NCI-H2081 treated with DMSO at 0.1 percent for 48 hours (cell line): ENCODE measurements around the gene RALBP1.
"Not testable (repeated sequence)": the region's sequence is repeated elsewhere in the genome, so short reads cannot be mapped to it uniquely, and the experiment has no call there.

Experiments
- DNase-seq: peaks from one replicate; lab custom pipeline; 2025; lab: John Stamatoyannopoulos, UW

The RALBP1 gene

DNA sequence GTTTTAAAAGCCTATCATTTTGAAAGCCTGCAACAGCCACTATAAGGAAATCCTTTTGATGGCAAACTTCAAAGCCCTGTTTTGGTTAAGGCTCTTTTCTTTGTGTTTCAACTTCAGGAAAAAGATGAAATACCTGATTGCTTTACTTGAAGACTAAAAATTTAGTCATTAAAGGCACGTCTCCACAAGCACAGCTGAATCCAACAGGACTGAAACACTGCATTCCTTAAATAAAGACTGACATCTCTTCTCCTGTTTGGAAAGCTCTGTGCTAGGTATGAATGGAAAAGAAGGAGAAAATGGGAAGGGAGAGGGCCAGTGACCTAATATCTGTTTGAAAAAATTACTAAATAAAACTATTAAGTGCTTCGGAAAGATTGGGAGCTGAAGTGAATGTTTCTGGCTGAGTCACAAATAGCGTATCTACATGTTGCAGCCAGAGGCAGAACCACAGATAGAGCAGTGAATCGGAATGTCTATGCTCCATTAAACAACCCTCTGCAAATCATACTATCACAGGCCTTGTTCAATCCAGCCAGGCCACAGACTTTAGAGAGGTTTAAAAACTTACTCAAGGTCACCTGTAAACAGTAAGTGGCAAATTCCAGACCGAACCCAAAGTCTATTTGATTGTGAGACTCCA, 21.1 kb upstream of the RALBP1 start:
- DNase-seq = no peak

GRCh38 chr18:9455718-9456511, 19.4 kb upstream of the RALBP1 start:
- no peak for DNase-seq

GRCh38 chr18:9466127-9466526, 9.2 kb upstream of the RALBP1 start:
- DNase-seq = no peak

DNA sequence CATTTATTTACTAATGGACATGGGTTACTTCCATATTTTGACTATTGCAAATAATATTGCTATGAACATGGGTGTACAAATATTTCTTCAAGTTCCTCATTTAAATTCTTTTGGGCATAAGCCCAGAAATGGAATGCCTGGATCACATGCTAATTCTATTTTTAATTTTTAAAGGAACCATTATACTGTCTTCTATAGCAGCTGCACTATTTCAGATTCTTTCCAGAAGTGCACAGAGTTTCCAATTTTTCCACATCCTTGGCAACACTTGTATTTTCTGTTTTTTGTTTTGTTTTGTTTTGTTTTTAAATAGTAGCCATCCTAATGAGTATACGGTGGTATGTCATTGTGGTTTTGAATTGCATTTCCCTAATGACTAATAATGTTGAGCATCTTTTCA, 8.5 kb upstream of the RALBP1 start:
- DNase-seq = no peak

GRCh38 chr18:9468998-9469397, 6.3 kb upstream of the RALBP1 start:
- DNase-seq = no peak

- DNase-seq = no peak
Measured at GRCh38 chr18:9469685-9470084, 5.6 kb upstream of the RALBP1 start.

- DNase-seq = no peak
Measured at GRCh38 chr18:9474108-9474982, 968 bp upstream of the RALBP1 start.

DNA sequence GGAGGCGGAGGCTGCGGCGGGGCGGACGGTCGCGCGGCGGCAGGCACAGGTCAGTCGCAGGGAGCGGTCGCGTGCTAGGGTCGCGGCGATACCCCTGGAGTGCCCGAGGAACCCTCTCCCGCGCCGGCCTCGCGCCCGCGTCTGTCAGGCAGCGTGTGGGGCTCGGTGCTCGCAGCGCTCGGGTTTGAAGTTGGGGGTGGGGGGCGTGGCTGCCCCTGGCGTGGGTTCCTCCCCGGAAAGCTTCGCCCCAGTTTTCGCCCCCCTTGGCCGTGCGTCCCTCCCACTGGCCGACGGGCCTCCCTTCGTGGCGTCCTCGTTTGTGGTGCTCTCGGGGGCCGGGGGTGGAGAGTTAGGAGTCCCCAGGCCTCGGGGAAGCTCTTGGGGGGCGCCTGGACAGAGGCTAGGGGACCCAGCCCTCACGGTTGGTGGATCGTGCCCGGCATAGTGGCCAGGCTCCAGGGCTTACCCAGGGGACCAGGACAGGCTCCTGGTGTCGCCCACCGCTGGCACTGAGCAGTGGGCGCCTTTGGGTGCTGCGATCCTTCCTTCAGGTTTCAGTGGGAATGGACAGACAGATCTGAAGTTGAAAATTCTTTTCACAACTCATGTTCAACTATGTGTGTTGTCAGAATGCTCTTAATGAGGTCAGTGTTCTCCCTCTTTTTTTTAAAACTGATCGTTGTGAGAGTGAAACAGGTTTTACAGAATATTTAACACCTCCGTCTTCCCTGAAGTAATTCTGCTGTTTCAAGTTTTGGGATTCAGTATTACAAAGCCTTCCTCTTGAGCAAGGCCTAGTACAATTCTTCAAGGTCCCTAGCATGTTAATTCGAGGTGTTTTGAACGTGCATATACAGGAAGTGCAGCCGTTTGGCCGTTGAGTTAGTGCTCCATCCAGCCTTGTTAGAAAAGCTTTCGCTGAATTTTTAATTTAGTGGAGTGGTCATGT, 604 bp downstream of the RALBP1 start:
- DNase-seq = no peak

- DNase-seq = not testable (repeated sequence)
Measured at GRCh38 chr18:9476949-9477348, 1.6 kb downstream of the RALBP1 start.

- no peak for DNase-seq
Measured at GRCh38 chr18:9477509-9477908, 2.2 kb downstream of the RALBP1 start.

DNA sequence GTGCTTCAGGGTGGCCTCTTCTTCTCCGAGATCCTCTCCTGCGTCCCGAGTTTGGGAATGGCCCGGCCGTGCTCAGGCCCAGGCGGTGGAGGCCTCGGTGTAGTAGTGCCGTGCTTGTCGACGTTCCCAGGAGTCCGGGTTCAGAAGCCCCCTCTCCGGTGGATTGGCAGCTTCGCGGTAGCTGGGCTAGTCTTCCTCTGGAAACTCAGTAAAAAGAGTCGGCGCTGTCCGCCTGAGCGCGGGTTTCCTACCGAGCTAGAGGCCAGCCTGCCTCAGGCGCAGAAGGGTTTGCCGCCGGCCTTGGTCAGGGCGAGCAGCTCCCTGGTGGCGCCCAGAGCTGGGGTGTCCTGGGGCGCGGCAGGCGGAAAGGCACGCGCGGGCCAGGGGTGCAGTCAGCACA, 3.2 kb downstream of the RALBP1 start:
- no peak for DNase-seq

- DNase-seq = no peak
Measured at GRCh38 chr18:9482790-9483189, 7.5 kb downstream of the RALBP1 start.

DNA sequence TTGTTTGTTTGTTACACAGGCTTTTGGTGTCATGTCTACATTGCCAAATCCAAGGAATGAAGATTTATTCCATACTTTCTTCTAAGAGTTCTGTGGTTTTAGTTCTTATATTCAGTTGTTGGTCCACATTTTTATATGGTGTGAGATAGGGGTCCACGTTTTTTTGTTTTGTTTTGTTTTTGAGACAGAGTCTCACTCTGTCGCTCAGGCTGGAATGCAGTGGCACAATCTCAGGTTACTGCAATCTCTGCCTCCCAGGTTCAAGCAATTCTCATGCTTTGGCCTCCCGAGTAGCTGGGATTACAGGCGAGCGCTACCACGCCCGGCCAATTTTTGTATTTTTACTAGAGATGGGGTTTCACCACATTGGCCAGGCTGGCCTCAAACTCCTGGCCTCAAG, 8.2 kb downstream of the RALBP1 start:
- no peak for DNase-seq

DNA sequence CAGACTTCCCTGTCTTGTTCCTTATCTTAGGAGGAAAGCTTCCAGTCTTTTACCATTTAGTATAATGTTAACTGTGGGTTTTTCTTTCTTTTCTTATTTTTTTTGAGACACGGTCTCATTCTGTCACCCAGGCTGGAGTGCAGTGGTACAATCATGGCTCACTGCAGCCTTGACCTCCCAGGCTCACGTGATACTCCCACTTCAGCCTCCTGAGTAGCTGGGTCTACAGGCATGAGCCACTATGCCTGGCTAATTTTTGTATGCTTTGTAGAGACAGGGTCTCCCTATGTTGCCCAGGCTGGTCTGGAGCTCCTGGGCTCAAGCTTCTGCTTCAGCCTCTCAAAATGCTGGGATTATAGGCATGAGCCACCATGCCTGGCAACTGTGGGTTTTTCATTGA, 9.5 kb downstream of the RALBP1 start:
- DNase-seq = not testable (repeated sequence)

DNA sequence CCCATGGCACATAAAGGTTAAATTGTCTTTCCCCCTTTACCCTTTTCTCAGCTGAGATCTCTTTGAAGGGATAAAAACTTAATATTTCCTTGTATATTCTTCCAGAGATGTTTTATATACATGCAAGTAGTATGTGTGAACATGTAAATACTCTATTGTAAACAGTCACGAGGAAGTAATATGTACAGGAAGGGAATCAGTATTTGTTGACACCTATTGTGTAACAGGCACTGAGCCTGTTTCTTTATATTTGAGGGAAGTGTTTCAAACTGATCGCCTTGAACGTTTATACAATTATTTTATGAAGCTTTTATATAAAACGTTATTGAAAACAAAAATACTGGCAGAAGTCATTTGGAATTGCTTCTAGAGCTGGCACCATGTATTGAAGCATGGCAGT, 13.2 kb downstream of the RALBP1 start:
- no peak for DNase-seq

GRCh38 chr18:9494778-9495331, 19.5 kb downstream of the RALBP1 start:
- DNase-seq = no peak

- DNase-seq = no peak
Measured at GRCh38 chr18:9495465-9495864, 20.2 kb downstream of the RALBP1 start.

DNA sequence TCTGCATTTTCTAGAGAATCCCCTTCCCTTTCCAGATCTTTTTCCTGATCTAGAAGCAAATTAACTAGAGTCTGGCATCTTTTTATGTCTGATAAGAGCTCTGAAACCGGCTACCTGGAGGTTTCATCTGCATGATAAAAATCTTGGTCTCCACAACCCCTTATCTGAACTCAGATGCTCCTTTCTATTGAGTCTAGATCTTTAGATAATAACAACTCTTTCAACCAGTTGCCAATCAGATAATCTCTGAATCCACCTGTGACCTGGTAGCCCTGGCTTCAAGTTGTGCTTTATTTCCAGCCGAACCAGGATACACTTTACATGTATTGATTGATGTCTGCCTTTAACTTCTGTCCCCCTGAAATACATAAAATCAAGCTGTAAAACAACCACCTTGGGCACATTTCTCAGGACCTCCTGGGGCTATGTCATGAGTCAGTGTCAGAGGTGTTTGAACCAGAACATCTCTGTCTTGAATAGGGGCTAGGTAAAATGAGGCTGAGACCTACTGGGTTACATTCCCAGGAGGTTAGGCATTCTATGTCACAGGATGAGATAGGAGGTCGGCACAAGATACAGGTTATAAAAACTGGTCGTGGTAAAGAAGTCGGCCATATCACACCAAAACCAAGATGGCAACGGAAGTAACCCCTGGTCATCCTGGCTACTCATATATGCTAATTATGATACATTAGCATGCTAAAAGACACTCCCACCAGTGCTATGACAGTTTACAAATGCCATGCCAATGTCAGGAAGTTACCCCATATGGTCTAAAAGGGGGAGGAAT, 20.8 kb downstream of the RALBP1 start:
- no peak for DNase-seq

GRCh38 chr18:9506046-9506792, 30.9 kb downstream of the RALBP1 start:
- DNase-seq = no peak
